Fibroblast of skin of back (primary cell): Measurements from ENCODE around the gene C2orf80. TPM values are rescaled to one million over a fixed set of nuclear protein-coding genes. Genes with fewer than 3 reads are reported as not detected.
"Not testable (repeated sequence)": the region's sequence is repeated elsewhere in the genome, so short reads cannot be mapped to it uniquely, and the experiment has no call there.

Experiments used
- DNase-seq: peaks from one replicate; pipeline ENCODE4 v3.0.0-alpha.2; 2013
- polyA plus RNA-seq, 2 experiments: library from polyadenylated mRNA; unstranded; fragments of 120-200 nt; gene quantifications; one replicate each; pipeline ENCODE4 v1.2.1, GENCODE V29; 2013; ENCODE audit not compliant: insufficient read length in 2 of 2

C2orf80 gene
- not detected for polyA plus RNA-seq (2013, experiment 1 of 2; ENCODE audit: insufficient read length)
- not detected for polyA plus RNA-seq (2013, experiment 2 of 2; ENCODE audit: insufficient read length)

DNA sequence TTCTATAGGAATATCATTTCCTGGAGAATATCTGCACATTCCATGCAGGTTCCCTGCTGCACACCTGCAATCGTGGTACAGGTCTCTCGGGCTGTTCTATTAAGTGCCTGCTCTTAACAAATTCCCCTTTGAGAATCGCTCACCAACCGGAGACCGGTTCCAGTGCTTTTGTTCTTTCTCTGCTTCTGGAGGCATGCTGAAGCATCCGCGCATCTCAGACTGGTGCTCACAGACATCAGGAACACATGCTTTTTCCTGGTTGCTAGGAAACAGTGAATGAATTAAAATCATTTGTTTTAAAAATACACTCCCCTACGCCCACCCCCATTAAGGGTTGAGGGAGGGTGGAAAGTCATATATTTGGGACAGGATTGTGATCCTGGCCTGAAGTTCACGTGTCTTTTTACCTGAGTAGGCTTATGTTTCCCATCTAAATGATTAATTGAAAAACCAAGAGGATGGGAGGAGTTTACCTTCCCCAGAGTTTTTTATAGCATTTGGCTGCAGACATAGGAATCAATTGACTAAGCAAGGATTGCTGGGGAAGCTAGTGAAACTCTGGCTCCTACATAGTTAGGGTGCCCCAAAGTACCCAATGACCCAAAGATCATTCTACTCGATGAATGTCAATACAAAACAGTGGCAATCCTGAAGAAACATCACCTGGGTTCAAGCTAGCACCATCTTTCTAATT lies at the start of gene C2orf80:
TSS of gene C2orf80 (minus strand) at position 221 of the 694 bp plus-strand sequence. CDS start 3,044 bp downstream, outside the sequence.
- DNase-seq, result no peak

DNA sequence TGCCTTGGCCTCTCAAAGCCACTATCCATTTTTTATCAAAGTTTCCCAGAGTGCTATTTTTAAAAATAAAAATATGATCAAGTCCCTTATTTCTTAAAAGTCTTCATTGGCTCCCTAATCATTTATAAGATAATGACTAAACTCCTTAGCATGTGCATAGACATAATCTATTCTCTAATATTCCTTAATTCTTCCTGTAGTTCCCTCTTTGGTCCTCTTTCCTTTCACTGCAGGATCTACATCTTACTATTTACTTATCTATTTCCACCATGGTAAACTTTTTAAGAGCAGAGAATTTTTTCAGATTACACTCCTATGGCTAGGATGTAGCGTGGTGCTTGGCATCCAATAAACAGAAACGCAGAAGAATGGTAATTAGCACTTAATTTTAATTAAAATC lies 46.0 kb upstream of the C2orf80 start:
- no peak for DNase-seq

DNA sequence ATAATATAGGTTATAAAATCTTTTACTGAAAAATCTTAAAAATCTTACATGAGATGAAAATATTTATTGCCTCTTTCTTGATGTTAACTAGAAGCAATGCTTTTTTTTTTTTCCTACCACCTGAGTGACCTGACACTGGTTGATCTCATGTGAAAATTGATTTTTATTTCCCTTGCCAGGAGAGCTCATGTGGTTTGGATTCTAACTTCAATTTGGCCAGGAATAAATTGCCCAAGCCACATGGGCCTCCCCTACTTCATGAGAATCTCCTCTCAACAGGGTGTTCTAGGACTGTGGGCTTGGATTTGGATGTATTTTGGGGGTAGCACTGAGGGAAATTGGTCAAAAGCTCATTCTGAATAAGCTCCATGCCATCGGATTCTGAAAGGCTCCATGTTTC lies 45.0 kb upstream of the C2orf80 start:
- no peak for DNase-seq

DNA sequence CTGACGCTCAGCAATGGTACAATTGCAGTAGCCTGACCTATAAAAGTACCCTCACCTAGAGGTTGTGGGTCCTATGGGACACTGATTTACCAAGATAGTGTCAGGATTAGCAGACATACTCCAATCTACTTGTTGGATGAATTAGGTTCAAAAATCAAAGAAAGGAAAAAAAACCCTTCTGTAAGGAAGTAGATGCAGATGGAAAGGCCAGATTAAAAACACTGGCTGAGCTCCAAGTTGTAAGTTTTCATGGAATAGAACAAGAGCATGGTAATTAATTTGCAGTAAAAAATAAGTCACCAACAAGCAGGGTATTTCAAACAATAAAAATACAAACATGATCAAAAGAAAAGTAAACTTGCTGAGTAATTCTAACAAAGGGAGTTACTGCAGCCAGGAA lies 38.6 kb upstream of the C2orf80 start:
- DNase-seq, result no peak

DNA sequence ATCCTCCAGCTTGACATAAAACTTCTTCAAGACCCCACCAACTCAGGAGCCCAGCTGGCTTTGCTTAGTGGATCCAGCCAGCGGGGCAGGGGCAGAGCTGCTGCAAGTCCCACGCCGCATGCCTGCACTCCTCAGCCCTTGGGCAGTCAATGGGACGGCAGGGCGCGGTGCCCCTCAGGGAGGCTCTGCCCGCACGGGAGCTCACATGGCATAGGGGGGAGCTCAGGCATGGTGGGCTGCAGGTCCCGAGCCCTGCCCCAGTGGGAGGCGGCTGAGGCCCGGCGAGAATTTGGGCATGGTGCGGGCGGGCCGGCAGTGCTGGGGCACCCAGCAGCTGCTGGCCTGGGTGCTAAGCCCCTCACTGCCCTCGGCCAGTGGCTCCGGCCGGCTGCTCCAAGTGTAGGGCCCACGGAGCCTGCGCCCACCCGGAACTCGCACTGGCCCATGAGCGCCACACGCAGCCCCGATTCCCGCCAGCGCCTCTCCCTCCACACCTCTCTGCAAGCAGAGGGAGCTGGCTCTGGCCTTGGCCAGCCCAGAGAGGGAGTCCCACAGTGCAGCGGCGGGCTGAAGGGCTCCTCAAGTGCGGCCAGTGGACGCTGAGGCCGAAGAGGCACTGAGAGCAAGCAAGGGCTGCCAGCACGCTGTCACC lies 37.9 kb upstream of the C2orf80 start:
- no peak for DNase-seq

DNA sequence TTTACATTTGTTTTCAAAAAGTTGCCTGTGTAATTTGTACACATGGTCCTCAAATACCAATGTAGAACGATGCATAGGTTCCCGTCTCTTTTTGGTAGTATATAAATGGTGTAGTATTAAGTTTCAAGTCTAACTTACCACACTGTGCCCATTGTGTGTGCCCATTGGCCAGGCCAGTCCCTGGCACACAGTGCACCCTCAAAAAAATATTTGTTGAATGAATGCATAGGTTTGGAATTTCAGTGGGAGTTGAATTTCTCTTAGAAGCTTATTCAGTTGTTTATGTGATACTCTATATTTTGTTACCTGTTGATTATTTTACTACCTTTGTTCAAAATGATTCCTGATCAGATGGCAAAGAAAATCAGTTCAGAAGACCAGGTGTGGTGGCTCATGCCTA lies 35.0 kb upstream of the C2orf80 start:
- no peak for DNase-seq

DNA sequence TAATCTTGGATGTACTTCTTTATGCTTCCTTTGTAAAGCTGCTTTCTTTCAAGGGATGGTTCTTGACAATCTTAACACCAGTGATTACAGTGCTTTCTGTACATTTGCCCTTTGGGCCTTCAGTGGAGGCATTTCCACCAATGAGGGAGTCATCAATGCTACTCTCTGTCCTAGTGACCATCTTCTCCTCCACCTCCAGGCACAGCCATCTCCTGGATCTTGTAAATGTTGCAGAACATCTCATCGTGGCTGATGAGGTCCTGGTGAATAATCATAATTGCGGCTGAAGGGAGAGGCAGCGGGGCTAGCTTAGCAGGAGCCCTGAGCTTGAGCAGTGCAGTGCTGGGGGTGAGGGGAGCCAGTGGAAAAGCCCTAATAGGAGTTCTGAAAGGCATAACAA lies 32.5 kb upstream of the C2orf80 start:
- peak; percentile 15 for DNase-seq

DNA sequence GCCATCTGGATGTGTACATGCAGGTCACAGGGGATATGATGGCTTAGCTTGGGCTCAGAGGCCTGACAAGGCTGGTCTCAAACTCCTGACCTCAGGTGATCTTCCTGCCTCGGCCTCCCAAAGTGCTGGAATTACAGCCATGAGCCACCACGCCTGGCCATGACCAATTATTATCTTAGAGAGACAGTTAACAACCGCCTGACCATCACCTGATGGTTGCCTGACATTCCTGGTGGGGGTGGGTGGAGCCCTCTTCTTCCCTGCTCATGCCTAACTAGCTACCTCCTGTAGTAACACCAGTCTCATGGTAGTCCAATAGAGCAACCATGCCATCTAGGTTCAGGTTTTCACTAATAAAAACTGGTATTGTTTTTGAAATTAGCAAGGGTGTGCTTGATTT lies 32.0 kb upstream of the C2orf80 start:
- DNase-seq, result not testable (repeated sequence)

DNA sequence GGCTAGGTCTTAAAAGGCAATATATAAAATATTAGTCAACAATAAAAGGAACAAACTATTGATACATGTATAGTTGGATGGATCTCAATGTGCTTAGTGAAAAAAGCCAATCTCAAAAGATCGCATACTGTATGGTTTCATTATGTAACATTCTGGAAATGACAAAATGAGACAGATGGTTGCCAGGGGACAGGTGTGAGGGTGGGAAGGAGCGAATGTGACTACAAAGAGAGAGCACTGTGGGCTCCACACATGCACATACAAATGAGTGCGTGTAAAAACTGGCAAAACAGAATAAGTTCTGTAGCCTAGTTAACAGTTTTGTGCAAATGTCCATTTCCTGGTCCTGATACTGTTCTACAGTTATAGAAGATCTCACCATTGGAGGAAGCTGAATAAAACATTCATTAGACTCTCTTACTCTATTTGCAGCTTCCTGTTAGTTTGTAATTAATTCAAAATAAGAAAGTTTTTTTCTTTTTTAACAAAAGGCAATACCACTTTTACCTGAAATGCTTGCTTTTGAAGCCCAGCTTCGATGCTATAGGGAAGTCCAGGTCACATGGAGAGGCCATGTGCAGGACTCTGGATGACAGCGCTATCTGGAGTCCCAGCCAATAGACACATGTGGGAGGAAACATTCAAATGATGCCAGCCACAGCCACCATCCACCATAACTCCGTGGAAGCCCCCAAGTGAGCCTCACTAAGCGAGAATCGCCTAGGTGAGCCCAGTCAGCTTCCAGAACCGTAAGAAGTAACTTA lies 21.0 kb upstream of the C2orf80 start:
- DNase-seq, result no peak

DNA sequence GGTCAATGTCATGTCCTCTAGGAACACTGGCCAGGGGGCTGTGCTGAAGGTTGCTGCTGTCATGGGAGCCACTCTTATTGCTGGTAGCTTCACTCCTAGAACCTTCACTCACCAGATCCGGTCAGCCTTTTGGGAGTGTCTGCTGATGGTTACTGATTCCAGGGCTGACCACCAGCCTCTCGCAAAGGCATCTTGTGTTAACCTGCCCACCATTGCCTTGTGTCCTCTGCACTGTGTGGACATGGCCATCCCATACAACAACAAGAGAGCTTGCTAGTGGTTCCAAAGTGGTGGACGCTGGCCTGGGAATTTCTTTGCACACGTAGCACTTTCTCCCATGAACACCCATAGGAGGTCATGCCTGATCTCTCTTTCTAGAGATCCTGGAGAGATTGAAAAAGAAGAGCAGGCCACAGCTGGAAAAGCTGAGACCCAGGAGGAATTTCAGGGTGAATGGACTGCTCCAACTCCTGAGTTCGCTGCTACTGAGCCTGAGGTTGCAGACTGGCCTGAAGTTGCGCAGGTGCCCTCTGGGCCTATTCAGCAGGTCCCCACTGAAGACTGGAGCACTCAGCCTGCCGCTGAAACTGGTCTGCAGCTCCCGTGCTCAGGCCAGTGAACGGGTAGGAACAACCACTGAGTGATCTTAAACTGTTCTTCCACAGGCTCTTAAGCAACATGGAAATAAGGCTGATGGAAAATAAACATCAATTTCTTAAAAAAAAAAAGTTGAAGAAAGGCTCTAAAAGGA lies 18.7 kb upstream of the C2orf80 start:
- no peak for DNase-seq

DNA sequence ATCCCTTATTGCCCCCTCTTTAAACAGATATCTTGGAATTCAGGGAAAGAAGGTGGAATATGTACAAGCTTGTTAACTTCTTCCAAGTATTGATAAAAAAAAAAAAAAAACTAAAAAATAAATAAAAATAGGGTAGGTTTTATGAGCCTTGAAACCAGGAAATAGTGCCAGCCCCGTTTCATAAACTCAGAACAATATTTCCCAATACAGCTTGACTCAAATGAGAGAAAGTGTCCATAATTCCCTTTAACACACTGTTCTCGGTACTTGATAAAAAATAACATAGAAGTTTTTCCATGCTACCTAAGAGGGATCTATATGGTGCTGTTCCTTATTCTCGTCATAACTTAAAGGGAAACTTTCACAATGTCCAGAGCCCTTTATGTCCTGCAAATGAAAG lies 17.9 kb upstream of the C2orf80 start:
- no peak for DNase-seq

DNA sequence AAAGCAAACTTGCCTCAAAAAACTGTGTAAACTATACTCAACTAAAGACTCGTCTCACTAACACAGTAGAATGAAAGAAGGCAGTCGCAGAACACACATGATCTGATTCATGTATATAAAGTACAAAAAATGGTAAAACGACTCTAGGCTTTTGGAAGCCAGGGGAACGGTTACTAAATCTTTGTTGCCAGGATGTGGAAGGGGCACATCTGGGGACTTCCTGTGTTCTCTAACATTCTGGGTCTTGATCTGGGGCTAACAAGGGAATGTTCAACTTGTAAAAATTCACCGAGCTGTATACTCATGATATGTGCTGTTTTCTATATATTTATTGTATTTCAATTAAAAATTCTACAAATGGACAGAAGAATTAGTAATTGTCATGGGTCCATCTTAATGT lies 14.3 kb upstream of the C2orf80 start:
- no peak for DNase-seq

DNA sequence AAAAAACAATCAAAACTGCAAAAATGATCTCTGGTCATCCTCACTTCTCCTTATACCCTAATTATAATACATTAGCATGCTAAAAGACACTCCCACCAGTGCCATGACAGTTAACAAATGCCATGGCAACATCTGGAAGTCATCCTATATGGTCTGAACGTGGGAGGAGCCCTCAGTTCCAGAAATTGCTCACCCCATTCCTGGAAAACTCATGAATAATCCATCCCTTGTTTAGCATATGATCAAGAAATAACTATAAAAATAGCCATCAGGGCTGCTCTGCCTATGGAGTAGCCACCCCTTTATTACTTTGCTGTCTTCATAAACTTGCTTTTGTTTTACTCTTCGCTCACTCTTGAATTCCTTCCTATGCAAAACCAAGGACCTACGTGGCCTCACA lies 5.7 kb upstream of the C2orf80 start:
- no peak for DNase-seq

DNA sequence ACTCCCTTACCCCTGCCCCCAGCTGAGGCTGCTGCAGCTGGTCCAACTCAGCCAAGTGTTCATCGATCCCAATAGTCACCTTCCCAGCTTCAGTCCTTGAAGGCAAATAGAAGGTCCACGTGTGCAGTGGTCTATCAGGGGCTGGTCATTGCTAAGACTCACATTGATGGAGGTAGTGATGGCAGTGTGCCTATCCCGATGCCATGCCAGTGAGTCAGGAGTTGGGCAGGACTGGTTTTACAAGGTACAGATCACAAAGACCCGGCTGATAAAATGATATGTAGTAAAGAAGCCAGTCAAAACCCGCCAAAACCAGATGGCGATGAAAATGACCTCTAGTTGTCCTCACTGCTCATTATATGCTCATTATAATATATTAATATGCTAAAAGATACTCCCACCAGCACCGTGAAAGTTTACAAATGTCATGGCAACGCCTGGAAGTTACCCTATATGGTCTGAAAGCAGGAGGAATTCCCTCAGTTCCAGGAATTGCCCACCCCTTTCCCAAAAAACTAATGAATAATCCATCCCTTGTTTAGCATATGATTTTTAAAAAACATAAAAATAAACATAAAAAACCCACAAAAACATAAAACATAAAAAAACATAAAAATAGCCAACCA lies 2.9 kb upstream of the C2orf80 start:
- no peak for DNase-seq

DNA sequence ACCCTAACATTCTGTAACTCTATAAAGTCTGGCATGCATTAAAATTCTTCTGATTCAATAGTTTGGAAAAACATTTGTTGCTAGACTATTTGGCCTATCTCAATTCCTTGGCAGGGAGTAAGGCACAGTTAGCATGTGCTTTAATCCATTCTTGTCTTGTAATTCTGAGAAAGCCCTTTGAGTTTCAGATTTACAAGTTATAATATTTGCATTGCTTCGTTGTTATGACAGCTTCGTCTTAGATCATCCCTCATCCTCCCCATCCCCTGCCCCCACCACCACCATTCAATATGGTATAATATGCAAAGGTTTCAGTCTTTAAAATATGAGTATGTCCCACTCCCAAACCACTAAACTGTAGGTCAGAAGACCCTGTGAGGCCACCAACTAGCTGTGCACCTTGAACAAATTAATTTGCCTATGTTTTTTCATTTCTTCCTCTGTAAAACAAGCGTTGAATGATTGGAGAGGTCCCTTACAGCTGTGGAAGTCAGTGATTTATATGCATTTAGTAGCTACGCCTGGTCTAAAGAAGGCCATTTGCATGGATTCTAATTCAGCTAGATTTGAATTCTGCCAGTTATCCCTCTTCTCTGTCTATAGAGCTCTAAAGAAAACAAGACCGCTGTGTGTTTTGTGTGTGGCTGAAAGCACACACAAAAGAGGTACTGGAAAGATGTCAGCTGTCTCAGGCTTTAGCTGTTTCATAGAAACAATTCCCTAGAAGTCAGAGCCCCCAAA lies 591 bp downstream of the C2orf80 start:
- no peak for DNase-seq

DNA sequence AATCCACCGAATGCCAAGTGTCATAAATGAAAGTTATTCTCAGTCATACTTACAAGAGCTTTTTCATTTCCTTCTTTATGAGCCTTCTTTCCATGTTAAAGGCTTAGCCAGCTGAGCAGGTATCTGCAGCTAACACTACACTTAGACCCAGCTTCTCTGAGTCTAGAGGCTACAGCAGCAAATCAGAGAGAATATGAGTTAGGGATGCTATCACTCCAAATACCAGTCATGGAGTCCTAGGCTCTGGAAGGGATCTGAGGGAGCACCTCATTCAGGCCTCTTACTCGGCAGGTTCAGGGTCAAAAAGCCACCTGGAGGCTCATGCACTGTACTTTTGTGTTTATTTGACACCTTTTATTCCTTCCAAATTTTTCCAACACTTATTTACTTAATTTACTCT lies 2.9 kb downstream of the C2orf80 start:
- DNase-seq, result no peak

DNA sequence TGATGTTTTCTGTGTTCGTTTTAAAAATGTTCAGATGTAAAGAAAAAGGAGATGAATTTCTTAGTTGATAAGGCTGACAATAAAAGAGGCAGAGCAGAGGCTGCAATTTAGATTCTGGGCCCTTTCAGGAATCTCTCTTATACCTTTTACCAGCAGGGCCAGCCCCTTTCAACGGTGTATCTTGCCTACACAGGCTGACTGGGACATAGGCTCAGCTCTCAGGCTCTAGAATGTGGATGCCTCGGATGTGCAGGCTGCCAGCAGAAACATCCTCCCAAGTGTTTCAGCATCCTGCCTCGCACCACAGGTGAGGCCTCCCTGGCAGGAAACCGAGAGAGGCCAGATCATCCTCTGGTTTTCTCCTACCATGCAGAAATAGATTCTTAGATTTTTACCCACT lies 3.4 kb downstream of the C2orf80 start:
- DNase-seq, result no peak

DNA sequence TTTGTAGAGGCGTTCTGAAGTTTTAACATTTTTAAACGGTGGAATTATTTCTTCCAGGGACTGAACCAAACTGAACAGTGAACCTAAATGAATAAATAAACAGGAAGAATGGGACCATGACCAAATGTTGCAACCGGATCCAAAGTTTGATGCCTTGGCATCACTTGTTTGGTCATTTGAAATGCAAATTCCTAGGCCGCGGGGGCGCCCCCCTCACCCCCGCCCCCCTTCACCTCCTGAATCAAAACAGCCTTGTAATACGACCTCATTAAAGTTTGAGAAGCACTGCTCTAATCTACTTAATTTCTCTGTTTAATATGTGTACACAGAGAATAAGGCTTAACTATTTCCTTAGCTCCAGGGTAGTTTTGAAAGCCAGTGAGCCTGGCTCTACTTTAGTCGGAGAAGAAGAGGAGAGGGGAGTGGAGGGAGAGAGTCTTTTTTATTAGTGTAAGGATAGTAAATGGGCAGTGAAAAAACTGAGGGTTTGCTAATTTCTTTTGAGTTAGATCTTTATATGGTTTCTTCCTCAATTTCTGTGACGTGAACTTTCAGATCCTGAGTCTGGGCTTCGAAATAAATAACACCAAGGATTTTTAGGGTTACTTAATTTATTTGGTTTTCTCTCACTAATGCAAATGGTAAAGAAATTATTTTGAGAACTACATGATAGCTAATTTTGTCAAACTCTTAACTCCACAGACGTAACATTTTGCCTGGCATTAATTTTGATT lies 5.7 kb downstream of the C2orf80 start:
- no peak for DNase-seq

DNA sequence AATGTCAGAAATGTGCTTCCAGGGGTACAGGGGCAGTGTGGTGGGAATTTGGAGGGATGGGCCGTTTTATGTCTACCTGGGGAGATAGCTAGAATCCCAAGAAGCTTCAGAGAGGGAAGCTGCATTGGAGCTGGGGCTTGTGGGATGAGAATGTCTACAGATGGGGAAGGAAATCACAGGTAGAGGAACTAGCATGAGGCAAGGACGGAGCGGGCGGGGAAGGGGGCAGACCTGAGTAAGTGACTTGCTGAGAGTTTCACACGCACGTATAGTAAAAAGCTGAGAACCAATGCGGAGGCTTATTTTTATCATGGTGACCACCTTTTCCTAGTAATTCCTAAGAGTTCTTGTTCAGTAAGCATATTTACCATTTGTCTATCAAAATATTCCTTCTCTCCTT lies 6.3 kb downstream of the C2orf80 start:
- no peak for DNase-seq

DNA sequence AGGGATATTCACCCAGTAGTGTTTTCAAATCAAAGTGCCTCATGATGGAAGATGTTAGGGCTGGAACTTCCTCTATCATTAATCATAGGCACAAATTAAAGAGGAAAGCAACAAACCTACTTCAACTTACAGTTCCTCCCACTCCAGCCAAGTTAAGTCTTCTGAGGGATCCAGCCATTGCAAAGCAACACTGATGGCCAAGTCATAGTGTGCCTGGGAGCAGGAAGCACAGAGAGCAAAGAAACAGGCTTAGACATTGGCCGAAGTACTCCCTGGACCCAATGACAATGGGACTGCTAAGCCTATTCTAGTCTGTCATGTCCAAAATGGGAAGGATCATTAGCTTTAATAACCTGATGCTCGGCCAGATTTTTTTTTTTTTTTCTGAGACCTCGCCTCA lies 7.0 kb downstream of the C2orf80 start:
- DNase-seq, result no peak

DNA sequence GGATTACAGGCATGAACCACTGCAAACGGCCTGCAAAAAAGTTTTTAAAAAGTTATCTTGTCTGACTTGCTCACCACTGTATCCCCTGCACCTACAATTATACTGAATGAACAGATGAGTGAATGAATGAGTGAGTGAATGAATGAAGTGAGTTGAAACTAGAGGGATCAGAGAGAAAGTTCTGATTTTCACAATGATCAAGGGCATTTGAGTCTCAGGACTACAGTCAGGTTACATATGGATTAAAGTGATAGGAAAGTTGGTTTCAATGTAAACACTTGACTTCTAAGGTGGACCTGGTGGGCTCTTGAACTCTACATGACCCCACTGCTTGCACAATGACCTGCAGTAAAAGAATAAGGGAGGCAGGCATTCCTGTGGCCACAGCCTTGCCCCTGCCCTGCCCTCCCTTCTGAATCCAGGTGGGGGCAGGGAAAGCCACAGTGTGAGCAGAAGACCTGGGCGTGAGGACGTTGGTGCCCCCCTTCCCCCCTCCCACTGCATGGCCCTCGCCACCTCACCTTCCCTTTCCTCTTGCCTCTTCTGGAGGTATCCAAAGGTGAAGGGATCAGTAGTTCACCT lies 10.7 kb downstream of the C2orf80 start:
- DNase-seq, result no peak
